IMR-90 (cell line): Measurements from ENCODE around the gene ZNF138. TPM values are rescaled to one million over a fixed set of nuclear protein-coding genes. Genes with fewer than 3 reads are reported as not detected.

ENCODE experiments used
- ATAC-seq: fragments of 200-7000 bp; cut with Tn5 transposase; 2 replicates; pipeline ENCODE4 v1.9.1; 2020; ENCODE audit warnings: low read depth, mild to moderate bottlenecking, moderate library complexity
- BruUV-seq: library from RNA; stranded (reverse); fragments of 400-500 nt; replicated peaks from 2 replicates; lab custom pipeline; 2021; lab: Mats Ljungman, UMichigan
- CTCF ChIA-PET: fragments of 300-600 bp; formaldehyde crosslinking; extraction: SDS; loops from one replicate; lab custom pipeline; 2021; ENCODE audit warnings: antibody characterized with exemption; lab: Yijun Ruan, JAX
- POLR2A ChIA-PET: fragments of 300-600 bp; sonication (Branson Sonifier 250); formaldehyde crosslinking; loops from one replicate; lab custom pipeline; 2022; ENCODE audit warnings: antibody characterized with exemption; ENCODE audit not compliant: unreplicated experiment; lab: Charles Lee
- DNase-seq: peaks from one replicate; pipeline ENCODE4 v3.0.0; 2013
- H2AFZ ChIP-seq: replicated peaks from 2 replicates; pipeline ENCODE3; 2013; ENCODE audit warnings: low read length, mild to moderate bottlenecking; ENCODE audit not compliant: poor library complexity
- H2AK5ac ChIP-seq: 2 replicates; pipeline ENCODE4 v1.6.1; 2013; ENCODE audit warnings: low read depth, low read length, inconsistent platforms
- H2AK9ac ChIP-seq: replicated peaks from 2 replicates; pipeline ENCODE3; 2013; ENCODE audit warnings: mild to moderate bottlenecking, low read depth, low read length, moderate library complexity; ENCODE audit not compliant: poor library complexity
- H2BK120ac ChIP-seq: 2 replicates; pipeline ENCODE4 v1.6.1; 2013; ENCODE audit warnings: low read depth, low read length, inconsistent platforms
- H2BK15ac ChIP-seq: 3 replicates; pipeline ENCODE4 v1.6.1; 2013; ENCODE audit warnings: low read depth, low read length, inconsistent platforms
- H2BK20ac ChIP-seq: 2 replicates; pipeline ENCODE4 v1.6.1; 2013; ENCODE audit warnings: low read depth, mild to moderate bottlenecking, inconsistent platforms, low read length, moderate library complexity
- H2BK5ac ChIP-seq: 2 replicates; pipeline ENCODE4 v1.6.1; 2013; ENCODE audit warnings: mild to moderate bottlenecking, low read depth, low read length, inconsistent platforms; ENCODE audit not compliant: poor library complexity, severe bottlenecking
- H3K14ac ChIP-seq: replicated peaks from 2 replicates; pipeline ENCODE4 v1.6.1; 2013; ENCODE audit warnings: low read depth, low read length, inconsistent platforms
- H3K18ac ChIP-seq: 2 replicates; pipeline ENCODE4 v1.6.1; 2013; ENCODE audit warnings: low read depth, low read length, control low read depth
- H3K23ac ChIP-seq: 2 replicates; pipeline ENCODE4 v1.6.1; 2013; ENCODE audit warnings: low read depth, low read length, inconsistent platforms
- H3K27ac ChIP-seq: 2 replicates; pipeline ENCODE4 v1.5.1; 2013; ENCODE audit warnings: mild to moderate bottlenecking, control low read depth, low read length; ENCODE audit not compliant: insufficient read depth
- H3K27me3 ChIP-seq: 2 replicates; pipeline ENCODE4 v1.6.1; 2013; ENCODE audit warnings: low read length; ENCODE audit not compliant: control insufficient read depth, insufficient read depth
- H3K36me3 ChIP-seq: 2 replicates; pipeline ENCODE4 v1.6.1; 2013; ENCODE audit warnings: low read length, mixed read lengths; ENCODE audit not compliant: control insufficient read depth, insufficient read depth
- H3K4ac ChIP-seq: 2 replicates; pipeline ENCODE4 v1.6.1; 2013; ENCODE audit warnings: low read depth, low read length, inconsistent platforms
- H3K4me1 ChIP-seq: 2 replicates; pipeline ENCODE4 v1.6.1; 2013; ENCODE audit warnings: low read length, mixed read lengths; ENCODE audit not compliant: control insufficient read depth, insufficient read depth
- H3K4me2 ChIP-seq: 2 replicates; pipeline ENCODE4 v1.6.1; 2013; ENCODE audit warnings: low read depth, mild to moderate bottlenecking, control low read depth, low read length, moderate library complexity
- H3K4me3 ChIP-seq: 2 replicates; pipeline ENCODE4 v1.5.1; 2013; ENCODE audit warnings: low read depth, mild to moderate bottlenecking, control low read depth, low read length, moderate library complexity; ENCODE audit not compliant: insufficient read depth
- H3K56ac ChIP-seq: 2 replicates; pipeline ENCODE4 v1.6.1; 2013; ENCODE audit warnings: low read length, inconsistent platforms; ENCODE audit not compliant: insufficient read depth; ENCODE audit errors: extremely low read depth
- H3K79me1 ChIP-seq, 2 experiments: 2 replicates each; pipeline ENCODE4 v1.6.1; 2013; ENCODE audit warnings: low read length in 2 of 2, inconsistent platforms in 1 of 2, low read depth in 1 of 2
- H3K9ac ChIP-seq: 2 replicates; pipeline ENCODE4 v1.6.1; 2013; ENCODE audit warnings: low read depth, low read length, control low read depth
- H3K9me1 ChIP-seq: 2 replicates; pipeline ENCODE4 v1.6.1; 2013; ENCODE audit warnings: low read length, inconsistent platforms; ENCODE audit not compliant: insufficient read depth
- H3K9me3 ChIP-seq: 2 replicates; pipeline ENCODE4 v1.6.1; 2013; ENCODE audit warnings: low read length; ENCODE audit not compliant: control insufficient read depth, insufficient read depth
- H4K20me1 ChIP-seq: 2 replicates; pipeline ENCODE4 v1.6.1; 2013; ENCODE audit warnings: low read length, inconsistent platforms; ENCODE audit not compliant: insufficient read depth
- H4K5ac ChIP-seq: 2 replicates; pipeline ENCODE4 v1.6.1; 2013; ENCODE audit warnings: mild to moderate bottlenecking, low read depth, low read length, control low read depth
- H4K8ac ChIP-seq, 2 experiments: 2 replicates each; pipeline ENCODE4 v1.6.1; 2013; ENCODE audit warnings: low read depth in 2 of 2, low read length in 2 of 2, control low read depth in 1 of 2, inconsistent platforms in 1 of 2
- H4K91ac ChIP-seq: 2 replicates; pipeline ENCODE4 v1.6.1; 2013; ENCODE audit warnings: low read depth, low read length, inconsistent platforms; ENCODE audit not compliant: insufficient read depth
- BHLHE40 ChIP-seq: fragments of 150-350 bp; IDR thresholded peaks from 2 replicates; pipeline ENCODE4 v1.6.1; 2016; ENCODE audit warnings: mild to moderate bottlenecking, low read depth, low read length
- CEBPB ChIP-seq: IDR thresholded peaks from 2 replicates; pipeline ENCODE4 v1.6.1; 2012; ENCODE audit warnings: low read depth, low read length, improper control_type of control experiment
- FOS ChIP-seq: fragments of 150-350 bp; IDR thresholded peaks from 2 replicates; pipeline ENCODE4 v1.6.1; 2016; ENCODE audit warnings: low read depth, low read length
- MAFK ChIP-seq: IDR thresholded peaks from 2 replicates; pipeline ENCODE4 v1.6.1; 2012; ENCODE audit warnings: low read depth, low read length, improper control_type of control experiment
- MAZ ChIP-seq: IDR thresholded peaks from 2 replicates; pipeline ENCODE4 v1.6.1; 2012; ENCODE audit warnings: low read depth, mild to moderate bottlenecking, low read length, improper control_type of control experiment, moderate library complexity, borderline replicate concordance
- MXI1 ChIP-seq: IDR thresholded peaks from 2 replicates; pipeline ENCODE4 v1.6.1; 2012; ENCODE audit warnings: low read depth, mild to moderate bottlenecking, low read length, moderate library complexity, borderline replicate concordance
- POLR2A ChIP-seq: IDR thresholded peaks from 2 replicates; pipeline ENCODE4 v1.6.1; 2012; ENCODE audit warnings: mild to moderate bottlenecking, low read depth, low read length
- RAD21 ChIP-seq: IDR thresholded peaks from 2 replicates; pipeline ENCODE4 v1.6.1; 2012; ENCODE audit warnings: low read length, improper control_type of control experiment
- RCOR1 ChIP-seq: IDR thresholded peaks from 2 replicates; pipeline ENCODE4 v1.6.1; 2012; ENCODE audit warnings: mild to moderate bottlenecking, low read length, improper control_type of control experiment; ENCODE audit not compliant: insufficient replicate concordance
- RFX5 ChIP-seq: IDR thresholded peaks from 2 replicates; pipeline ENCODE4 v1.8.0; 2012; ENCODE audit warnings: low read depth, mild to moderate bottlenecking, low read length, moderate library complexity
- SMC3 ChIP-seq: fragments of 150-350 bp; IDR thresholded peaks from 2 replicates; pipeline ENCODE4 v1.6.1; 2016; ENCODE audit warnings: low read depth, mild to moderate bottlenecking, antibody characterized with exemption, low read length, moderate library complexity
- WGBS, 2 experiments: methylation state at CpG; one replicate each; pipeline versions ENCODE4 v1.1.5 to v1.1.7; 2013; ENCODE audit warnings: missing lambda C conversion rate in 2 of 2; ENCODE audit not compliant: insufficient read length in 1 of 2; ENCODE audit errors: extremely low coverage in 2 of 2; 5-methylcytosine and 5-hydroxymethylcytosine counted together
- dilution Hi-C: fragments of 300-500 bp; cut with HindIII; formaldehyde crosslinking; loops from one replicate; pipeline ENCODE4 v1.14.3; 2018; ENCODE audit warnings: low sequenced_read_pairs; ENCODE audit not compliant: unreplicated experiment
- in situ Hi-C: fragments of 300-500 bp; cut with MboI; formaldehyde crosslinking; loops from 3 replicates; pipeline ENCODE4 v1.14.3; 2019; ENCODE audit warnings: low sequenced_read_pairs, inconsistent platforms, mixed read lengths
- intact Hi-C: fragments of 100-400 bp; cut with micrococcal nuclease; formaldehyde crosslinking; loops from 2 replicates; pipeline ENCODE4 v1.10.0; 2022
- polyA plus RNA-seq, 3 experiments: library from polyadenylated mRNA; depleted of rRNA; stranded (reverse); fragments of >200 nt; gene quantifications; 2 replicates each; pipeline ENCODE4 v1.2.3, GENCODE V29; 2012; ENCODE audit warnings: low replicate concordance in 1 of 3
- total RNA-seq: library from RNA; depleted of rRNA; stranded (reverse); fragments of >200 nt; gene quantifications from 2 replicates; pipeline ENCODE4 v1.2.3, GENCODE V29; 2012
- TF ChIP-seq, protein P1 (sequence below): fragments of 150-350 bp; IDR thresholded peaks from 2 replicates; pipeline ENCODE4 v1.6.1; 2017; ENCODE audit warnings: mild to moderate bottlenecking, antibody characterized with exemption, low read length, low read depth
- TF ChIP-seq, protein P2 (sequence below): conservative IDR thresholded peaks from 2 replicates; pipeline ENCODE4 v1.5.1; 2012; ENCODE audit warnings: mild to moderate bottlenecking, low read depth, low read length, improper control_type of control experiment
- TF ChIP-seq, protein P3 (sequence below): fragments of 150-350 bp; IDR thresholded peaks from 2 replicates; pipeline ENCODE4 v1.6.1; 2016; ENCODE audit warnings: low read depth, mild to moderate bottlenecking, low read length, moderate library complexity, borderline replicate concordance

Gene ZNF138
- total and polyA plus RNA-seq, 2 of the 4 experiments (the other 2 are of a cell fraction) = 3.2 to 3.6 TPM

DNA sequence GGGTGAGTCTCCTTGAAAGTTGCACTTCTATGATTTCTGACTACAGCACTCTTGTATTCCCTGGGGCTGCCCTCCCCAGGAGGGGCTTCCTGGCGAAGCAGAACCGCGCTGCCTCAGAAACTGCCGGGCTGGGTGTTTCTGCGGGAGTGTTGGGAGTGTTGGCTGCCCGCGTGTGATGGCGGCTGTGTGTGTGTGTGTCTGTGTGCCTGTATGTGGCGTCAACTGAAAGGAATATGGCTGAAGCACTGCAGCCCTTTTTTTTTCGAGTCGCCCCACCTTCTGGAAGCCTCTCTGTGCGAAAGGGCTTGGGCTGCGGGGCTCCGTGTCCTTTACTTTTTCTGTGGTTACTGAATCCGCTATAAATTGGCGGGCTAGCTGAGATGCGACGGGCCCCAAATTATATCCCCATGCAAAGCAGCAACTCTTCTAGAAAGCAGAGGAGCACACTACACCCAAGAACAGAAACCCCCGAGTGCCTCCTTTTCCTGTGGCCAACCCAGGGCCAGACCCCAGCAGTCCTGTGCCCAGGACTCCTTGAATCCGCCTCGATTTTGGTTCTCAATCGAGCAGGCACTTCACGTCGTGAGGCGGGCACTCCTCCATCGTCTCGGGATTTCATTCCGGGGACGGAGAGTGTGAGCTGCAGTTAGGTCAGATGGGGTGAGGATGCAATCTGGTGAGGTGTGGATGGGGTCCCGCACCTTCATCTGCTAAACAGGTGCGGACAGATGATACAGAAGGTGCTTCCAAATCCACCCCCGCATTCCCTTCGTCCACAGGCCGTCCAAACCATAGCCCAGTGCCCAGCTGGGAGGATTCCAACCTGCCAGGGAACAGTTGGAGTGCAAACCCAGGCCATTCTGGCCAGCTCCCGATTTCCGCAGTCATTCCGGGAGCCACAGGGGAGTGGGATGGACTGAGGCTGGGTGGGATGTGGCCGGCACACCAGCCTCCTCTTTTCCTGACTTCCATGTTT lies 86.4 kb downstream of the ZNF138 start:
- 92% methylated on average over 12 of the region's 38 CpGs; no CpG with 5 or more reads in 1 of the 2 experiments for WGBS, 2 experiments
- no peaks in the 10 kb centered on the region for H3K36me3 ChIP-seq
- peaks cover 22% of the 10 kb centered on the region; the same call in 1 of the 2 replicates for H3K9me3 ChIP-seq
- ATAC-seq (no peak), DNase-seq (no peak)
- H2BK15ac ChIP-seq = no peak overlapping the region
- peaks cover 8% of the 10 kb centered on the region; the same call in 1 of the 2 replicates for H3K27me3 ChIP-seq
- H3K4me3 ChIP-seq = no peak overlapping the region
- H2BK5ac ChIP-seq = no peak overlapping the region
- no peak overlapping the region for H4K8ac ChIP-seq
- in situ Hi-C loops = no loop called here
- no TSS peak for BruUV-seq
- no peak overlapping the region for H2BK120ac ChIP-seq
- H3K56ac ChIP-seq = no peak overlapping the region
- dilution Hi-C loops = no loop called here
- no peak overlapping the region for H3K27ac ChIP-seq
- no peak overlapping the region for H2AK9ac ChIP-seq
- no peaks in the 10 kb centered on the region for H3K79me1 ChIP-seq
- H3K18ac ChIP-seq = no peak overlapping the region
- H2AFZ ChIP-seq = no peak overlapping the region
- no peak overlapping the region for H2AK5ac ChIP-seq
- H4K20me1 ChIP-seq = no peaks in the 10 kb centered on the region
- H4K5ac ChIP-seq = no peak overlapping the region
- intact Hi-C loops = no loop called here
- no peak overlapping the region for H3K23ac ChIP-seq
- no peak overlapping the region for H2BK20ac ChIP-seq
- H3K9me1 ChIP-seq = no peaks in the 10 kb centered on the region
- no peaks in the 10 kb centered on the region for H3K4me1 ChIP-seq
- no peak overlapping the region for H3K4me2 ChIP-seq
- ChIA-PET POLR2A (no interaction called here), CTCF (no interaction called here)
- H3K9ac ChIP-seq = no peak overlapping the region
- H3K14ac ChIP-seq = no peak overlapping the region
- no peak overlapping the region for H4K91ac ChIP-seq
- H3K4ac ChIP-seq = no peak overlapping the region
- TF ChIP-seq RAD21 = no peak
- TF ChIP-seq MXI1 = no peak
- TF ChIP-seq RCOR1 = no peak
- no peak for TF ChIP-seq SMC3
- no peak for TF ChIP-seq POLR2A
- TF ChIP-seq, protein P1, sequence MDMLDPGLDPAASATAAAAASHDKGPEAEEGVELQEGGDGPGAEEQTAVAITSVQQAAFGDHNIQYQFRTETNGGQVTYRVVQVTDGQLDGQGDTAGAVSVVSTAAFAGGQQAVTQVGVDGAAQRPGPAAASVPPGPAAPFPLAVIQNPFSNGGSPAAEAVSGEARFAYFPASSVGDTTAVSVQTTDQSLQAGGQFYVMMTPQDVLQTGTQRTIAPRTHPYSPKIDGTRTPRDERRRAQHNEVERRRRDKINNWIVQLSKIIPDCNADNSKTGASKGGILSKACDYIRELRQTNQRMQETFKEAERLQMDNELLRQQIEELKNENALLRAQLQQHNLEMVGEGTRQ = no peak
- TF ChIP-seq RFX5 = no peak
- TF ChIP-seq, protein P2, sequence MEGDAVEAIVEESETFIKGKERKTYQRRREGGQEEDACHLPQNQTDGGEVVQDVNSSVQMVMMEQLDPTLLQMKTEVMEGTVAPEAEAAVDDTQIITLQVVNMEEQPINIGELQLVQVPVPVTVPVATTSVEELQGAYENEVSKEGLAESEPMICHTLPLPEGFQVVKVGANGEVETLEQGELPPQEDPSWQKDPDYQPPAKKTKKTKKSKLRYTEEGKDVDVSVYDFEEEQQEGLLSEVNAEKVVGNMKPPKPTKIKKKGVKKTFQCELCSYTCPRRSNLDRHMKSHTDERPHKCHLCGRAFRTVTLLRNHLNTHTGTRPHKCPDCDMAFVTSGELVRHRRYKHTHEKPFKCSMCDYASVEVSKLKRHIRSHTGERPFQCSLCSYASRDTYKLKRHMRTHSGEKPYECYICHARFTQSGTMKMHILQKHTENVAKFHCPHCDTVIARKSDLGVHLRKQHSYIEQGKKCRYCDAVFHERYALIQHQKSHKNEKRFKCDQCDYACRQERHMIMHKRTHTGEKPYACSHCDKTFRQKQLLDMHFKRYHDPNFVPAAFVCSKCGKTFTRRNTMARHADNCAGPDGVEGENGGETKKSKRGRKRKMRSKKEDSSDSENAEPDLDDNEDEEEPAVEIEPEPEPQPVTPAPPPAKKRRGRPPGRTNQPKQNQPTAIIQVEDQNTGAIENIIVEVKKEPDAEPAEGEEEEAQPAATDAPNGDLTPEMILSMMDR = no peak
- TF ChIP-seq, protein P3, sequence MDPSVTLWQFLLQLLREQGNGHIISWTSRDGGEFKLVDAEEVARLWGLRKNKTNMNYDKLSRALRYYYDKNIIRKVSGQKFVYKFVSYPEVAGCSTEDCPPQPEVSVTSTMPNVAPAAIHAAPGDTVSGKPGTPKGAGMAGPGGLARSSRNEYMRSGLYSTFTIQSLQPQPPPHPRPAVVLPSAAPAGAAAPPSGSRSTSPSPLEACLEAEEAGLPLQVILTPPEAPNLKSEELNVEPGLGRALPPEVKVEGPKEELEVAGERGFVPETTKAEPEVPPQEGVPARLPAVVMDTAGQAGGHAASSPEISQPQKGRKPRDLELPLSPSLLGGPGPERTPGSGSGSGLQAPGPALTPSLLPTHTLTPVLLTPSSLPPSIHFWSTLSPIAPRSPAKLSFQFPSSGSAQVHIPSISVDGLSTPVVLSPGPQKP = no peak
- no peak for TF ChIP-seq BHLHE40
- TF ChIP-seq CEBPB = no peak
- TF ChIP-seq FOS = no peak
- TF ChIP-seq MAZ = no peak
- TF ChIP-seq MAFK = no peak
